HG03521 (cell line): ENCODE data around the gene B4GALNT3.

Source experiments
- ATAC-seq: cut with Tn5 transposase; IDR thresholded peaks from one replicate; pipeline ENCODE4 v1.9.1; 2021; ENCODE audit warnings: mild to moderate bottlenecking, moderate library complexity; ENCODE audit not compliant: unreplicated experiment

Gene B4GALNT3

GRCh38 chr12:536751-537245, 77.1 kb downstream of the B4GALNT3 start:
- ATAC-seq = no peak

DNA sequence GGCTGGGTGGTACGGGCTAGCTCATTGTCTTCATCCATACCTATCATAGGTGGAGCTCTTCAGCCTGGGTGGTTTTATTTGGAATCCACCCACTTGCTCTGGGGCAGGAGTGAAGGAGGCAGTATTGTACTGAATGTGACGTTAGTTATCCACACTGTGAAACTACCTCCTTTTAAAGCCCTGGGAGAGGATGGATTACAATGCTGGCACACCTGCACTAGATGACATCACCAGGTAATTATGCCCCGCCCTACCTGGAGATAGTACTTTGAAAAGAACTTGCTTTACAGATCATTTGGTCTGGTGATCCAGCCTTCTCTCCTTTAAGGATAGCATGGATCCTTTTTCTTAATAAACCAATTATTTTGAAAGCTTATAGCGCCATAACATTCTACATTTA, 78.0 kb downstream of the B4GALNT3 start:
- ATAC-seq = no peak

DNA sequence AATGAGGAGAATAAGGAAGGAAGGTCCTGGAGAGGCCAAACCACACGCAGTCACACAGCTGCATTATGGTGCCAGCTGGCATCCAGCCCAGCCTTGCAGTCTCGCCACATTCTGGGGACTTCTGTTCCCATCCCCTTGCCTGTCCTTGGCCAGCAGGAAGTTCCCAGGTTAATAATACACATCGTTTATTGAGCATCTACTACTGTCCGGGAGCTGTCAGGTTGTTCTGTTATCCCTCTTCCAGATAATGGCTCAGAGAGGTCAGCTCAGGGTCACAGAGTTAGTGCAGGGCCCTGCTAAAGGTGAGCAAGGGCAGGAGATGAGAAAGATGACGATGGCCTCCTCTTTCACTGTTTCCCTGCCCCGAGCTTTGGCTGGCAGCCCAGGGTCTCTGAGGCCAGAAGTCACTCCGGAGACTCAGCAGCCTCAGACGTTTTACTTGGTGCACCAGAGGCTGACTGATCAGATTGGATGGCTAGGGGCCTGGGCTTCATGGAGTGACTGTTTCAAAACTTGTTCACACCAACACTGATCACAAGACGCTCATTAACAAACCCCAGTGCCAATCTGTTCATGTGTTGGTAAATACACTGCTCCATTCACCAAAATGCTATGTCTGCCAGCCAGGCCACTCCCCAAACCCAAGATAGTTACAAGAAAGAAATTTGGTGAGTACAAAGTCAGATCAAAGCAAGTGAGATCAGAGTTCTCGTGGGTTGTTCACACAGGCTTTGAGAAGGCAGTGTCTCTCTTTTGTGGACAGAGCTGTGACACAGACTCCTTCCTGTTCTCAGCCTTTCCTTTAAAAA, 79.2 kb downstream of the B4GALNT3 start:
- ATAC-seq = no peak

- ATAC-seq = no peak
These were observed 80.0 kb downstream of the B4GALNT3 start for GRCh38 chr12:539540-540310.

DNA sequence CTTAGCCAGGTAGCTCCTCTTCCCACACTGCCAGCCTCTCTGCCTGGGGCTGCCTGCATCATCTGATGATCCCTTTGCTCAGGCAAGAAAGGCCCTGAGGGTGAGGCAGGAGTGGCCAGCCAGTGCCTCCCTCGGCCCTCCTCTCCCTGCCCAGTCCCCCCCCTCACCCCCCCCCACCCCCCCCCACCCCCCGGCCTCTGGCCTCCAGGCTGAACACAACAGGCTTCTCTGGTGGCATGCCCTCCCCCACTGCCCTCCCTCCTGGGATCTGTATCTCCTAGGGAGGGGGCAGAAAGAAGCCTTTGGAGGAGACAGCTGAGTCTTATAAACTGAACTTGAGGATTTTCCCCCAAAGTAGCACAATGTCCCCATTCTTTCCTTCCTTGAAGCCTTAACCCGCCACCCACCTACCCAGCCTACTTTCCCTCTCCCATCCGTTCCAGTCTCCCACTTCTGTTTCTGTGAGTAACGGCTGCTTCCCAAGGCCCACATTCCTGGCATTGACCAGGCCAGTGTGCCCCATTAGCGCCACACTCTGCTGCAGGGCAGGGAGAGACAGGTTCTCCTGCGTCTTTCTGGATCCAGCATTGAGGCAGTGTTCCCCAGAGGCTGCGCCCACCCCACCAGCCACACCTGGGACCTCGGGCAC, 82.1 kb downstream of the B4GALNT3 start:
- no peak for ATAC-seq

DNA sequence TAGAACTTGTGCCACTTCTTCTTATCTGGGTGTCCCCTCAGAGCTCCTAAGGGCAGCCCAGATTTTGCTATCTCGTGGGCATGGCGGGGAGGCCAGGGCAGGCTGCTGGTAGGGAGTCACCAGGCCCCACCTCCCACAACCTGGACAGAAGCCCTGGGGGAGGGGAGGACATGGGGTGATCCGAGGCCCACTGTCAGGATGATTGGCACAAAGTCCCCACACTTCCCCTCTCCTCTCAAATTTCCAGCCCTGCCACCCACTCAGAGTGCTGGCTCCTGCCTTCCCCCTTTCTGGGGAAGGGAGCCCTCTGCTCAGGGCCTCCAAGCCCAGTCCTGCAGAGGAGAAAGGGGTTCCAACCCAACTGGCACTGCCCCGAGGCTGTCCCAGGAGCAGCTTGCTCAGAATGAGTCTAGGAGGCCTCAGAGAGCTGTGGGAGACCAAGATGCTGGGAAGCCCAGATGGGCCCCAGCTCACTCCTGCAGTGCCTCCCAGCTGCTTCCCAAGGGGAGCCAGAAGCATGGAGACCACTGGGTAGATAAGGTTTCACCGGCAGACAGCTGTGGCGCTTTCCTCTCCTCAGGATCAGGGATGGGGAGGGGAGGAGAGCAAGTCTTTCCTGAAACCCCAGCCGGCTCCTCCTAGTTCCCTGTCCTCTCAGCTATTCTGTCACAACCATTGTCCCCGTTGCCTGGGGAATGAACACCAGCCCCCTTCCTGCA, 82.8 kb downstream of the B4GALNT3 start:
- no peak for ATAC-seq

GRCh38 chr12:543114-543451, 83.3 kb downstream of the B4GALNT3 start:
- ATAC-seq = no peak

- ATAC-seq = no peak
These were observed 84.4 kb downstream of the B4GALNT3 start for GRCh38 chr12:544142-544541.

GRCh38 chr12:544941-545635, 85.3 kb downstream of the B4GALNT3 start:
- ATAC-seq = no peak

DNA sequence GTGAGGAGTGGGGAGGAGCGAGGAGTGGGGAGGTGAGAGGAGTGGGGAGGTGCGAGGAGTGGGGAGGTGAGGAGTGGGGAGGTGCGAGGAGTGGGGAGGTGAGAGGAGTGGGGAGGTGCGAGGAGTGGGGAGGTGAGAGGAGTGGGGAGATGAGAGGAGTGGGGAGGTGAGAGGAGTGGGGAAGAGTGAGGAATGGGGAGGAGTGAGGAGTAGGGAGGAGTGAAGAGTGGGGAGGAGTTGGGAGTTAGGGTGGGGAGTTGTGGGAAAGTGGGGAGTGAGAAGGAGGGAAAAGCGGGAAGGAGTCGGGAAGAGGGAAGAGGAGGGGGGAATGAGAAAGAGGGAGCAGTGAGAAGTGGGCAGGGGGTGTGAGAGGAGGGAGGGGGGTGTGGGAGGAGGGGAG, 86.1 kb downstream of the B4GALNT3 start:
- ATAC-seq = no peak

DNA sequence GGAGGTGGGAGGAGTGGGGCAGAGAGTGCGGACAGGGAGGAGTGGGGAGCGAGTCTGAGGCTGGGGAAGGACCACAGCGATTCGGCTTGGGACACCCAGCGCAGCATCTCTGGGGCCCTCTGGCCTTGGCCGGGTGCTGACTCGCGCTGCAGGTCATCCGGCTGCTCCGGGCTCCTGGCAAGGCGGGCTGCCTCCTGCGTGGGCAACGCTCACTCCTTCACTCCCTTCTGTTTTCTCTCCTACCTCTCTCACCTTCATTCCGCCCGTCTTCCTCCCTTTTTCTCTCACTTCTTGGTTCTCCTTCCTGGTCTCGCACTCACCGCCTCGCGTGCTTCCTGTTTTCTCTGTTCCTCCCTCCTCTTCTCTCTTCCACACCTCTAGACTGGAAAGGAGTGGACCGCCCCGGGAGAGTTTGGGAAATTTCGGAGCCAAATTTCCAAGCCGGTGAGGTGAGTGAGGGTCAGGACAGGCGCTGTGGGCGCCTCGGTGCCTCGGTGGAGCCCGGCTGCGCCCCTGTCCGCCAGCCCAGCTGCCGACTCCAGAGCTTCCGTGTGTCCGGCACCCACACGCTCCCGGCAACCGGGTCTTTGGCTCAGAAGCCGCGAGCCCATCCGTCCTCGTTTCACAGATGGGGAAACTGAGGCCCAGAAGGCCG, 86.7 kb downstream of the B4GALNT3 start:
- no peak for ATAC-seq

DNA sequence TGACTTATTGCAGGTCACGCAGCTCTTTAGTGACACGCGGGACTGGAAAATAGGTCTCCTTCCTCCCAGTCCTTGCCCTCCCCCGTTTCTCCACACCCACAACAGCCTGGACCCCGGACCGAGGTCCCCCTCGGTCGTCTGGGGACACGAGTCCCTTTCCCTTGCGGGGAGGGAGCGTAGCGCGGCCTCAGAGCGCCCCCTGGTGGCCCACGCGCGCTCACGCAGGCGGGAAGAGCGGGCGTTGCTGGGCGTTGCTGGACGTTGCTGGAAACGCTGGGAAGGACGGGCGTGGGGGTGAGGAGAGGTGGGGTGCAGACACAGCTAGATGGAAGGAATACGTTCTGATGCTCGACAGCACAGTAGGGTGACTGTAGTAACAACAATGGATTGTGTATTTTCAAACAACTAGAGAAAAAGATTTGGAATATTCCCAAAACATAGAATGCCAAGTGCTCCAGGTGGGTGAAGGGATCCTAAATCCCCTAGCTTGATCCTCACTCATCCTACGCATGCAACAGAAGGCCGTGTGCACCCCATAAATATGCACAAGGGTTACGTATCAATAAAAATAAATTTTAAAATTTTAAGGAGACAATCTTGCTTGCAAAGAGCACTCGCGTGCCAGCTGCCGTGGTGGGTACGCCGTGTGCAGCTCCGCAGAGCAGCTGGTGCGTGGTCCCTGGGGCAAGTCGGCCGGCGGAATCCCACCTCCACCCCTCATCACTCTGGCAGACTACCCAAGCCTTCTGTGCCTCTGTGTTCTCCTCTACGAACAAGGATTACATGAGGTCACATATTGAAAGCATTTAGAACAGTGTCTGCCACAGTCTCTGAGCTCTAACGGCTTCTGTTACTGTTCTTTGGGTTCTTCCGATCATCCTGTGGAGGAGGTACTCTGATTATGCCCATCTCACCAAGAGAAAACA, 87.4 kb downstream of the B4GALNT3 start:
- no peak for ATAC-seq

GRCh38 chr12:547883-548470, 88.2 kb downstream of the B4GALNT3 start:
- no peak for ATAC-seq

DNA sequence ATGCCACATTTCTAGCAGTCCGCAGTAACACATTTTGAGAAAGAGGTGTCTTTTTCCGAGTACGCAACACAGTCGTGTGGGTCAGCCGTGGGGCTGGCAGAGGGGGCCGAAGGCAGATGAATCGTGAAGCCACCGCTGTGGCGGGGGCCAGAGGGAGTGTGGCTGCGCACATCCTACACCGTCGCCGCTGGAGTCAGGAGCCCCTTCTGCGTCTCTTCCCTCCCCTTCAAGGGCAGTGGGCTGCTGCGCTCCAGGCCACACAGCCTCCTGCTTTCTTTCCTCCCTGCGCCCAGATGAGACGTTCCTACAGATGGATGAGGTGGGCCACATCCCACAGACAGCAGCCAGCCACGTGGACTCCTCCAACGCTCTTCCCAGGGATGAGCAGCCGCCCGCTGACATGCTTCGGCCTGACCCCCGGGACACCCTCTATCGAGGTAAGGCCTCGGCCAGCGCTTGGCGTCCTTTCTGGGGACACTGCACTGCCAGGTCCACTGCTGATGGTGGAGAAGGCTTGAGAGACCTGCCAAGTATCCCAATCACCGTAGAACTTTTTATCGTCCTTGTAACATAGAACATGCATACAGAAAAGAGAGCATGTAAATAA, 89.8 kb downstream of the B4GALNT3 start:
- no peak for ATAC-seq

DNA sequence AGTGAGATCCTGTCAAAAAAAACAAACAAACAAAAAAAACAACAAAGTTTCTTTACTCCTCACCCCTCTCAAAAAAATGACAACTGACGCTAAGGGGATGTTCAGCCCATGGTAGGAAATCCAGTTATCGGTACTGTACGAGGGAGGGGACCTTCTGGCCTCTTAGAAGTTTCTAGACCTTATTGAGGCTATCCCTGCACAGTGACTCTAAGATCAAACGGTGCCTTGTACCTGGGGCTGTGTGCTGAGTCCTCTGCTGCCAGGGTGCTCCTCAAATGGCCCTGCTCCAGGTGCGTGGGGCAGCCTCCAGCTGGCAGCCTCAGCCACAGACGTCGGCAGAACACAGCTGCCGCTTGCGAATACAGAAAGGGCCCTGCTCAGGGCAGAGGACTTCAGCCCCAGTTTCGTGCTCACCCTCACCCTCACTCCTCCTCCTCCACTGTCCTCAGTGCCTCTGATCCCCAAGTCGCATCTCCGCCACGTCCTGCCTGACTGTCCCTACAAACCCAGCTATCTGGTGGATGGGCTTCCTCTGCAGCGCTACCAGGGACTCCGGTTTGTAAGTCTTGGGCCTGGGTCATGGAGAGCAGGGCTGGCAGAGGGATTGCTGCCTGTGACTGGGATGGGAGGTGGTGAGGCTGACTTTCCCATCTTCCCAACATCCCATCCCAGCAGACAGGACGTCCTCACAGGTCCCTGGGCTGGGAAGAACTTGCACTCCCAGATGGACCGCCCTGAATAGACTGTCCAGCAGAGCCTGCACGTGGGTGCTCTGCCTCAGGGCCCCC, 90.9 kb downstream of the B4GALNT3 start:
- no peak for ATAC-seq

- ATAC-seq = no peak
These were observed 92.7 kb downstream of the B4GALNT3 start for GRCh38 chr12:552466-552865.
